Esophagus (tissue), 2 donors: ENCODE measurements around the gene BPTF. TPM values are rescaled to one million over a fixed set of nuclear protein-coding genes. Genes with fewer than 3 reads are reported as not detected.
"Not testable (repeated sequence)": the region's sequence is repeated elsewhere in the genome, so short reads cannot be mapped to it uniquely, and the experiment has no call there.

ENCODE experiments used
- H3K27ac ChIP-seq, 2 donors: one replicate each; pipeline ENCODE4 v1.5.1; 2013; ENCODE audit warnings: low read depth in 2 of 2, mild to moderate bottlenecking in 2 of 2, inconsistent platforms in 1 of 2, low read length in 1 of 2, moderate library complexity in 1 of 2
- H3K27me3 ChIP-seq, 2 donors: one replicate each; pipeline ENCODE4 v1.6.1; 2013; ENCODE audit warnings: low read length in 2 of 2, control low read depth in 1 of 2, mild to moderate bottlenecking in 1 of 2; ENCODE audit not compliant: insufficient read depth in 2 of 2, control insufficient read depth in 1 of 2
- H3K36me3 ChIP-seq, 2 donors: one replicate each; pipeline ENCODE4 v1.6.1; 2013; ENCODE audit warnings: low read length in 1 of 2; ENCODE audit not compliant: control insufficient read depth in 2 of 2, insufficient read depth in 2 of 2
- H3K4me1 ChIP-seq, 2 donors: one replicate each; pipeline ENCODE4 v1.6.1; 2013; ENCODE audit warnings: low read length in 1 of 2; ENCODE audit not compliant: control insufficient read depth in 2 of 2, insufficient read depth in 2 of 2
- H3K4me3 ChIP-seq, 2 donors: one replicate each; pipeline ENCODE4 v1.5.1; 2013; ENCODE audit warnings: low read length in 2 of 2, mild to moderate bottlenecking in 2 of 2, low read depth in 1 of 2, moderate library complexity in 1 of 2
- H3K9me3 ChIP-seq, 2 donors: one replicate each; pipeline ENCODE4 v1.6.1; 2013; ENCODE audit warnings: mild to moderate bottlenecking in 2 of 2, low read depth in 1 of 2, low read length in 1 of 2, moderate library complexity in 1 of 2; ENCODE audit not compliant: control insufficient read depth in 2 of 2, insufficient read depth in 1 of 2
- WGBS, 2 donors: extraction: QIAGEN DNeasy Blood & Tissue Kit; methylation state at CpG; one replicate each; pipeline ENCODE4 v1.1.7; 2013; 5-methylcytosine and 5-hydroxymethylcytosine counted together
- polyA plus RNA-seq, 2 donors: library from polyadenylated mRNA; stranded (reverse); fragments of 200-250 nt; gene quantifications; one replicate each; pipeline ENCODE4 v1.2.3, GENCODE V29; 2013
- donor health status: healthy with polysubstance abuse.
- donor health status: Bipolar disorder and iron deficiency.

Gene BPTF
- polyA plus RNA-seq, 2 donors, result 14.5 to 17.8 TPM

GRCh38 chr17:67813803-67814180 lies 11.5 kb upstream of the BPTF start:
- Histone ChIP-seq H3K4me3 (no peak overlapping the region), H3K4me1 (no peaks in the 10 kb centered on the region), H3K36me3 (no peaks in the 10 kb centered on the region), H3K9me3 (no peaks in the 10 kb centered on the region), H3K27me3 (no peaks in the 10 kb centered on the region), H3K27ac (no peak overlapping the region)
- WGBS, 2 donors, result 87 to 90% methylated on average over 5 of the region's 5 CpGs

GRCh38 chr17:67818110-67819002 lies 6.9 kb upstream of the BPTF start:
- Histone ChIP-seq H3K4me3 (no peak overlapping the region), H3K27me3 (no peaks in the 10 kb centered on the region), H3K4me1 (no peaks in the 10 kb centered on the region), H3K27ac (no peak overlapping the region), H3K36me3 (no peaks in the 10 kb centered on the region), H3K9me3 (no peaks in the 10 kb centered on the region)
- WGBS, 2 donors, result 61 to 71% methylated on average over 7 of the region's 7 CpGs

- no peaks in the 10 kb centered on the region for H3K9me3 ChIP-seq
- 98% methylated on average over 5 of the region's 5 CpGs for WGBS, 2 donors
These were observed 5.6 kb upstream of the BPTF start for GRCh38 chr17:67819722-67820121.

GRCh38 chr17:67821871-67822367 lies 3.4 kb upstream of the BPTF start:
- no peak overlapping the region for H3K4me3 ChIP-seq
- H3K27me3 ChIP-seq, result no peaks in the 10 kb centered on the region
- 86 to 91% methylated on average over 12 of the region's 12 CpGs for WGBS, 2 donors
- no peaks in the 10 kb centered on the region for H3K36me3 ChIP-seq
- H3K4me1 ChIP-seq, result no peaks in the 10 kb centered on the region
- no peaks in the 10 kb centered on the region for H3K9me3 ChIP-seq
- H3K27ac ChIP-seq, result no peak overlapping the region

More at GRCh38 chr17:67819722-67820121, 5.6 kb upstream of the BPTF start:
- H3K36me3 ChIP-seq, result no peaks in the 10 kb centered on the region
- no peaks in the 10 kb centered on the region for H3K27me3 ChIP-seq
- no peaks in the 10 kb centered on the region for H3K4me1 ChIP-seq
- H3K27ac ChIP-seq, result no peak overlapping the region
- H3K4me3 ChIP-seq, result no peak overlapping the region

GRCh38 chr17:67825627-67826601 lies 611 bp downstream of the BPTF start:
- 0 to 1% methylated on average over 22 to 93 of the region's 94 CpGs for WGBS, 2 donors
- H3K27ac ChIP-seq, result peak overlapping the region; percentile 95 to 97
- H3K36me3 ChIP-seq, H3K4me1 ChIP-seq, H3K27me3 ChIP-seq, H3K9me3 ChIP-seq: not testable (repeated sequence)
- peak overlapping the region; percentile 84 to 93 for H3K4me3 ChIP-seq

GRCh38 chr17:67829331-67829730 lies 4.0 kb downstream of the BPTF start:
- H3K36me3 ChIP-seq, result no peaks in the 10 kb centered on the region
- H3K4me3 ChIP-seq, result no peak overlapping the region
- no peaks in the 10 kb centered on the region for H3K27me3 ChIP-seq
- 18 to 22% methylated on average over 7 of the region's 7 CpGs for WGBS, 2 donors
- no peaks in the 10 kb centered on the region for H3K9me3 ChIP-seq
- H3K27ac ChIP-seq, result peak overlapping the region in 1 of 2 donors; percentile 22
- peaks cover 0 to 2% of the 10 kb centered on the region in 2 donors for H3K4me1 ChIP-seq

- 52 to 72% methylated on average over 6 of the region's 6 CpGs for WGBS, 2 donors
- peaks cover 0 to 2% of the 10 kb centered on the region in 2 donors for H3K4me1 ChIP-seq
- H3K27ac ChIP-seq, result peak overlapping the region in 1 of 2 donors; percentile 23
- H3K36me3 ChIP-seq, result no peaks in the 10 kb centered on the region
- H3K4me3 ChIP-seq, result no peak overlapping the region
- no peaks in the 10 kb centered on the region for H3K9me3 ChIP-seq
- no peaks in the 10 kb centered on the region for H3K27me3 ChIP-seq
These were observed 5.1 kb downstream of the BPTF start for GRCh38 chr17:67830440-67830839.

- Histone ChIP-seq H3K9me3 (no peaks in the 10 kb centered on the region), H3K27ac (peak overlapping the region; percentile 38 to 41), H3K4me3 (no peak overlapping the region), H3K36me3 (no peaks in the 10 kb centered on the region), H3K27me3 (no peaks in the 10 kb centered on the region), H3K4me1 (peaks cover 0 to 2% of the 10 kb centered on the region in 2 donors)
- 61 to 62% methylated on average over 4 of the region's 4 CpGs for WGBS, 2 donors
These were observed 6.0 kb downstream of the BPTF start for GRCh38 chr17:67831268-67831667.

GRCh38 chr17:67833134-67833533 lies 7.8 kb downstream of the BPTF start:
- 94 to 95% methylated on average over 3 of the region's 3 CpGs for WGBS, 2 donors
- Histone ChIP-seq H3K36me3 (no peaks in the 10 kb centered on the region), H3K4me1 (peaks cover 0 to 2% of the 10 kb centered on the region in 2 donors), H3K4me3 (no peak overlapping the region), H3K9me3 (no peaks in the 10 kb centered on the region), H3K27me3 (no peaks in the 10 kb centered on the region), H3K27ac (no peak overlapping the region)
